Measurements from ENCODE around the gene PALMD.

PALMD gene

GRCh38 chr1:99643021-99643779, 2.7 kb upstream of the PALMD start:
- DNase-seq (ENCODE audit: insufficient read length, low spot score), result no peak
- FAIRE-seq, result no peak
- no peak for TF ChIP-seq POLR2A (IDR thresholded peaks at IDR 0.05; ENCODE audit: low read depth, low read length)

GRCh38 chr1:99644279-99645004, 1.5 kb upstream of the PALMD start:
- TF ChIP-seq POLR2A (IDR thresholded peaks at IDR 0.05; ENCODE audit: low read depth, low read length), result no peak
- DNase-seq (ENCODE audit: insufficient read length, low spot score), result no peak
- FAIRE-seq, result no peak

- peak; percentile 80 for FAIRE-seq
- no peak for TF ChIP-seq POLR2A (IDR thresholded peaks at IDR 0.05; ENCODE audit: low read depth, low read length)
- DNase-seq (ENCODE audit: insufficient read length, low spot score), result peak; percentile 32
Observed at GRCh38 chr1:99645203-99645602, 710 bp upstream of the PALMD start.

GRCh38 chr1:99646868-99647267, 955 bp downstream of the PALMD start:
- FAIRE-seq (no peak), DNase-seq (ENCODE audit: insufficient read length, low spot score) (no peak)
- TF ChIP-seq POLR2A (IDR thresholded peaks at IDR 0.05; ENCODE audit: low read depth, low read length), result no peak

GRCh38 chr1:99647490-99647889, 1.6 kb downstream of the PALMD start:
- FAIRE-seq, result no peak
- TF ChIP-seq POLR2A (IDR thresholded peaks at IDR 0.05; ENCODE audit: low read depth, low read length), result no peak
- DNase-seq (ENCODE audit: insufficient read length, low spot score), result no peak

GRCh38 chr1:99648107-99648506, 2.2 kb downstream of the PALMD start:
- no peak for TF ChIP-seq POLR2A (IDR thresholded peaks at IDR 0.05; ENCODE audit: low read depth, low read length)
- FAIRE-seq, result no peak
- no peak for DNase-seq (ENCODE audit: insufficient read length, low spot score)

- no peak for FAIRE-seq
- no peak for DNase-seq (ENCODE audit: insufficient read length, low spot score)
- no peak for TF ChIP-seq POLR2A (IDR thresholded peaks at IDR 0.05; ENCODE audit: low read depth, low read length)
Observed at GRCh38 chr1:99650030-99650429, 4.1 kb downstream of the PALMD start.

GRCh38 chr1:99650773-99651437, 5.0 kb downstream of the PALMD start:
- no peak for TF ChIP-seq POLR2A (IDR thresholded peaks at IDR 0.05; ENCODE audit: low read depth, low read length)
- FAIRE-seq, result no peak
- DNase-seq (ENCODE audit: insufficient read length, low spot score), result no peak

- no peak for TF ChIP-seq POLR2A (IDR thresholded peaks at IDR 0.05; ENCODE audit: low read depth, low read length)
- DNase-seq (ENCODE audit: insufficient read length, low spot score), result no peak
- FAIRE-seq, result no peak
Observed at GRCh38 chr1:99652881-99653281, 7.0 kb downstream of the PALMD start.

GRCh38 chr1:99655376-99655775, 9.5 kb downstream of the PALMD start:
- FAIRE-seq (no peak), DNase-seq (ENCODE audit: insufficient read length, low spot score) (no peak)
- TF ChIP-seq POLR2A (IDR thresholded peaks at IDR 0.05; ENCODE audit: low read depth, low read length), result no peak

GRCh38 chr1:99656701-99657100, 10.8 kb downstream of the PALMD start:
- no peak for FAIRE-seq
- no peak for DNase-seq (ENCODE audit: insufficient read length, low spot score)
- TF ChIP-seq POLR2A (IDR thresholded peaks at IDR 0.05; ENCODE audit: low read depth, low read length), result no peak

GRCh38 chr1:99657213-99658030, 11.5 kb downstream of the PALMD start:
- DNase-seq (ENCODE audit: insufficient read length, low spot score), result no peak
- TF ChIP-seq POLR2A (IDR thresholded peaks at IDR 0.05; ENCODE audit: low read depth, low read length), result no peak
- no peak for FAIRE-seq

GRCh38 chr1:99658031-99658290, 12.0 kb downstream of the PALMD start:
- FAIRE-seq (no peak), DNase-seq (ENCODE audit: insufficient read length, low spot score) (no peak)
- TF ChIP-seq POLR2A (IDR thresholded peaks at IDR 0.05; ENCODE audit: low read depth, low read length), result no peak

- TF ChIP-seq POLR2A (IDR thresholded peaks at IDR 0.05; ENCODE audit: low read depth, low read length), result no peak
- FAIRE-seq (no peak), DNase-seq (ENCODE audit: insufficient read length, low spot score) (no peak)
Observed at GRCh38 chr1:99659755-99660210, 13.9 kb downstream of the PALMD start.

All from H54 (cell line).